Naive thymus-derived CD8-positive, alpha-beta T cell (primary cell): Measurements from ENCODE around the gene ACTG2. TPM values are rescaled to one million over a fixed set of nuclear protein-coding genes. Genes with fewer than 3 reads are reported as not detected.
"Not testable (repeated sequence)": the region's sequence is repeated elsewhere in the genome, so short reads cannot be mapped to it uniquely, and the experiment has no call there.

Experiments used
- ATAC-seq, 2 donors: fragments of 150-1000 bp; cut with Tn5 transposase in 1 of 2; sonication (Bioruptor Pico), chemical (Tn5 transposase) in 1 of 2; 1 replicate in 1 of 2; 2 replicates in 1 of 2; pipeline ENCODE4 v1.10.0; 2021; ENCODE audit warnings: mild to moderate bottlenecking in 2 of 2, moderate library complexity in 2 of 2
- POLR2A ChIA-PET: fragments of 350-600 bp; sonication (Branson Sonifier 250); formaldehyde crosslinking; loops from one replicate; lab custom pipeline; 2021; ENCODE audit warnings: antibody characterized with exemption; lab: Charles Lee
- DNase-seq, 10 donors: peaks; one replicate each; pipeline versions ENCODE4 v3.0.0 to v3.0.0-alpha.2; 2020 to 2022
- H3K27ac Mint-ChIP-seq, 10 donors: one replicate each; pipeline ENCODE4 v1.8.0; 2020 to 2022; ENCODE audit warnings: mild to moderate bottlenecking in 10 of 10, mixed read lengths in 10 of 10, moderate library complexity in 4 of 10, inconsistent platforms in 1 of 10
- H3K27me3 Mint-ChIP-seq, 5 donors: one replicate each; pipeline ENCODE4 v1.8.0; 2021 to 2022; ENCODE audit warnings: mixed read lengths in 5 of 5
- H3K36me3 Mint-ChIP-seq, 3 donors: one replicate each; pipeline ENCODE4 v1.8.0; 2020 to 2022; ENCODE audit warnings: mixed read lengths in 3 of 3, mild to moderate bottlenecking in 2 of 3, inconsistent platforms in 1 of 3
- H3K4me1 Mint-ChIP-seq, 4 donors: one replicate each; pipeline ENCODE4 v1.8.0; 2021 to 2022; ENCODE audit warnings: mixed read lengths in 4 of 4
- H3K4me3 Mint-ChIP-seq, 10 donors: one replicate each; pipeline ENCODE4 v1.8.0; 2020 to 2022; ENCODE audit warnings: mild to moderate bottlenecking in 10 of 10, mixed read lengths in 10 of 10, moderate library complexity in 6 of 10, inconsistent platforms in 1 of 10
- H3K9me3 Mint-ChIP-seq, 9 donors: one replicate each; pipeline ENCODE4 v1.8.0; 2020 to 2022; ENCODE audit warnings: mixed read lengths in 9 of 9, mild to moderate bottlenecking in 3 of 9, inconsistent platforms in 1 of 9, moderate library complexity in 1 of 9
- polyA plus RNA-seq, 3 donors: library from polyadenylated mRNA; unstranded; fragments of 300-500 nt; fragmentation: Illumina TruSeq; gene quantifications; one replicate each; pipeline ENCODE4 v1.2.3, GENCODE V29; 2021
- total RNA-seq, 8 experiments: library from RNA in 2 of 8; stranded (reverse) in 2 of 8; gene quantifications; one replicate each; pipeline ENCODE4 v1.2.3 and lab custom pipeline; 2021 to 2026

Gene ACTG2
- total and polyA plus RNA-seq, 5 experiments from 2014 or later = 0.13 TPM; not detected in 4

DNA sequence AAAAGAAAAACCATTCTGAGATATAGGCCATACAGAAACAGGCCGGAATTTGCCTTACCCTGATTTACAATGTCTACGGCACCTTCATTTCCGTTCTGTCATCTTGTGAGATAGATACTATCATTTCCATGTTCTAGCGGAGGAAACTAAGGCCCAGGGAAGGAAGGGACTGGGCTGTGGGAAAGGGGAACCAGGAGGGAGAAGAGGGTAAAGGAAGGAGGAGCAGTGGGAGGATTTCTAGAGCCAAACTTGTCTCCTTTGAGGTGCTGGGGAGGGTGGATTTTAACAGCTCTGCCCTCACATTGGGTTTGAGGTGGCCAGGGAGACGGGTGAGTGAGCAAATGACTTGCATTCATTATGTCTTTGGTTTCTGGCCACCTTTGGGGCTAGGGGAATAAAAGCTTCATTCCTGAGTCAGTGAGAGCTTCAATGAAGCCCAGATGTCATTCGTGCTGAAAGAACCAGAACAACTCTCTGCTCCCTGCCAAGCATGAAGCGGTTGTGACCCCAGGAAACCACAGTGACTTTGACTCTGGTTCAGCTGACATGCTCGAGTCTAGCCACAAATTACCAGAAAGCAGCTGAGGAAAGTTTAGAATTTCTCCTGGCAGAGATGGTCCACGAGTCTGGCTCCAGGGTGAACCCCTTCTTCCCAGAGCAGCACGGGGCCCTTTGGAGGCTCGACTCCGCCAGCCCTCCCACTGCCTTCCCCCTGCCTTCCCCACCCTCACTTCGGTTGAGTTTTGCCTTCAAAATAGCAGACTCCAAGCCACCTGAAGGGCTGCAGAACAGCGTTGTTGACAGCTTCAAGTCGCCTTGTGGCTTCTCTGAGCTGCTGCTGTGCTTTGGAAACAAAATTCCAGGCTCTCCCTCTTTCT lies 3.8 kb downstream of the ACTG2 start:
- POLR2A ChIA-PET = interaction anchor here (0.5 to 1.4 kb wide), 4 partner anchors 30 to 772 kb away, joined by 3 read pairs; partner anchors contain the start of genes DGUOK and TET3
- H3K4me3 Mint-ChIP-seq = peak overlapping the region; percentile 22 to 87 (median 80)
- H3K27me3 Mint-ChIP-seq = no peaks in the 10 kb centered on the region

GRCh38 chr2:73897240-73897583 lies 4.4 kb downstream of the ACTG2 start:
- peaks cover 21 to 47% (median 33%) of the 10 kb centered on the region in 4 donors for H3K4me1 Mint-ChIP-seq
- H3K27ac Mint-ChIP-seq = peak overlapping the region in 9 of 10 donors; percentile 31 to 96 (median 92)
- ATAC-seq = peak; percentile 14 to 37
- H3K27me3 Mint-ChIP-seq = no peaks in the 10 kb centered on the region
- DNase-seq = no peak
- peak overlapping the region in 8 of 10 donors; percentile 10 to 87 (median 82) for H3K4me3 Mint-ChIP-seq
- H3K9me3 Mint-ChIP-seq = no peaks in the 10 kb centered on the region
- H3K36me3 Mint-ChIP-seq = no peaks in the 10 kb centered on the region
- POLR2A ChIA-PET = interaction anchor here (1.1 to 1.4 kb wide), 3 partner anchors 30 to 251 kb away, joined by 3 read pairs; partner anchors contain the start of genes DGUOK and TET3

More for the DNA sequence above, 3.8 kb downstream of the ACTG2 start:
- peaks cover 21 to 41% (median 32%) of the 10 kb centered on the region in 4 donors for H3K4me1 Mint-ChIP-seq
- H3K36me3 Mint-ChIP-seq = no peaks in the 10 kb centered on the region
- H3K27ac Mint-ChIP-seq = peak overlapping the region; percentile 43 to 96 (median 91)
- DNase-seq (peak in 7 of 10 donors; percentile 12 to 69 (median 53)), ATAC-seq (peak; percentile 93 to 94)
- no peaks in the 10 kb centered on the region for H3K9me3 Mint-ChIP-seq

- H3K27ac Mint-ChIP-seq = peak overlapping the region in 4 of 10 donors; percentile 5 to 96 (median 60)
- no peaks in the 10 kb centered on the region for H3K9me3 Mint-ChIP-seq
- DNase-seq (no peak), ATAC-seq (no peak)
- POLR2A ChIA-PET = interaction anchor here (0.7 kb wide), 1 partner anchor 14 kb away, joined by 3 read pairs; no protein-coding TSS in a partner anchor
- peak overlapping the region in 2 of 10 donors; percentile 20 to 28 for H3K4me3 Mint-ChIP-seq
- H3K27me3 Mint-ChIP-seq = peaks cover 0 to 7% (median 5%) of the 10 kb centered on the region in 5 donors
- H3K36me3 Mint-ChIP-seq = no peaks in the 10 kb centered on the region
- peaks cover 21 to 53% (median 35%) of the 10 kb centered on the region in 4 donors for H3K4me1 Mint-ChIP-seq
Observed at GRCh38 chr2:73897934-73898333, 5.1 kb downstream of the ACTG2 start.

DNA sequence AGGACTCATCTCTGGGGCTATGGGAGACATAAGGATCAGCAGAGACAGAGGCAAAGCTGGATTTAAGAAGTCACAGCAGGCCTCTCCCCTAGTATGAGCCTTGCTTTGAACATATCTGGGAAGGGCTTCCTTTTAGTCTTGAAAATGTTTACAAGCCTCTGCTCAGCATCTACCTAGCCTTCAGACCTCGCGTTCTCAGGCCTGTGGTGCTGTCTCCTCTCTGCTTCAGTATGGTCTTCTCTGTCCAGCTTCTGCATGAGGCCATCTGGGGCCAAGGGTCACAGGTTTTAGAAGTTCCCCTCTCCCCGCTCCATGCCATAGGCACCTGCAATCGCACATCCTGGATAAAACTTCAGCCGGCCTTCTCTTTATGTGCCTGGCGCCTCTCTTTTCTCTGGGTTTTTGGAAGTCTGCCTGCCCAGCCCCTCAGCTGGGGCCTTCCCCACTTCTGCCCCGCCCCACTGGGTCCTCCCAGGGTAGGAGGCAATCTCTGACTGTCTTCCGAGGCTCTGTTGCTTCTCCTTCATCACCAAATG lies 7.1 kb downstream of the ACTG2 start:
- no peaks in the 10 kb centered on the region for H3K9me3 Mint-ChIP-seq
- POLR2A ChIA-PET = no interaction called here

DNA sequence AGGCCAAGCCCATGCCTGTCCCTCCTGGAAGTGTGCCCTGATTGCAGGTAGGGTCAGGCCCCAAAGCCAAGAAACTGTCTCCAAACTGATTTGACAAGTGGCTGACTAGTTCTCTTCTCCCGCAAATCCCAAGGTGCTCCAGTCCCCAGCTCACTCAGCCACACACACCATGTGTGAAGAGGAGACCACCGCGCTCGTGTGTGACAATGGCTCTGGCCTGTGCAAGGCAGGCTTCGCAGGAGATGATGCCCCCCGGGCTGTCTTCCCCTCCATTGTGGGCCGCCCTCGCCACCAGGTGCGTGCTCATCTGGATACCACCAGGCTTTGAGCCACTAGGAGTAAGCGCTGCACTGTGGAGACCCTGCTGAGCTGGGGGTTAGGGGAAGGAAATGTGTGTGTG lies 8.3 kb downstream of the ACTG2 start:
- DNase-seq = no peak
- no peak overlapping the region for H3K27ac Mint-ChIP-seq
- ATAC-seq = no peak
- POLR2A ChIA-PET = no interaction called here
- H3K4me1 Mint-ChIP-seq = peaks cover 18 to 32% (median 20%) of the 10 kb centered on the region in 4 donors
- peaks cover 0 to 10% (median 5%) of the 10 kb centered on the region in 5 donors for H3K27me3 Mint-ChIP-seq
- H3K9me3 Mint-ChIP-seq = no peaks in the 10 kb centered on the region
- H3K36me3 Mint-ChIP-seq = no peaks in the 10 kb centered on the region
- H3K4me3 Mint-ChIP-seq = no peak overlapping the region

More for the DNA sequence above, 7.1 kb downstream of the ACTG2 start:
- no peak for DNase-seq
- peaks cover 0 to 10% (median 5%) of the 10 kb centered on the region in 5 donors for H3K27me3 Mint-ChIP-seq
- H3K4me3 Mint-ChIP-seq = no peak overlapping the region
- peaks cover 21 to 39% (median 27%) of the 10 kb centered on the region in 4 donors for H3K4me1 Mint-ChIP-seq
- no peaks in the 10 kb centered on the region for H3K36me3 Mint-ChIP-seq
- H3K27ac Mint-ChIP-seq = no peak overlapping the region
- ATAC-seq = no peak

DNA sequence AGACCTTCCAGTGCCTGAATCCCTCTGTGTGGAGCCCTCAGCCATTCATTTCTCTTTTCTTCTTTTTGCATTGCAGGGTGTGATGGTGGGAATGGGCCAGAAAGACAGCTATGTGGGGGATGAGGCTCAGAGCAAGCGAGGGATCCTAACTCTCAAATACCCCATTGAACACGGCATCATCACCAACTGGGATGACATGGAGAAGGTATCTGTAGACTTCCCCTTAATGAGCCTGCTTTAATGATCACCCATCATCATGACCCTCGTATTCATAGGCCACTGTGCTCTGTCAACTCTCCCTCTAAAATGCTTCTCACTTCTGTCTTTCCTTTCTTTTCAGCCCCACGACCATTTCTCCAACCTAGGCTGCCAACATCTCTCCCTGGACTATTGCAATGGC lies 9.5 kb downstream of the ACTG2 start:
- POLR2A ChIA-PET = no interaction called here
- no peak for DNase-seq

DNA sequence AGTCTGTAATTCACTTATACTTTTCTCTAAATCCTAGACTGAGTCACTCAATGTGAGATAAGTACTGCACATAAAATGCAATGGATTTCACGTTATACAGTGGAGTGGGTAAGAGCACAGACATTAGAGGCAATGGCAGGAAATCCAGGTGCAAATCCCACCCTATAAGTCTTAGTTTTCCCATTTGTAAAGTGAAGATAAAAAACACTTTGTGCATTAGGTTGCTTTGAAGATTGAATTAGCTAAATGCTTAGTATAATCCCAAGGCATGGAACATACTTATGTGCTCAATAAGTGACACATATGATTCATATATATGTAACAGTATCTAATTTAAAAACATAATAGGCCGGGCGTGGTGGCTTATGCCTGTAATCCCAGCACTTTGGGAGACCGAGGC lies 10.5 kb downstream of the ACTG2 start:
- POLR2A ChIA-PET = no interaction called here
- Mint-ChIP-seq H3K27ac (no peak overlapping the region), H3K27me3 (peaks cover 0 to 10% (median 5%) of the 10 kb centered on the region in 5 donors)

More for the DNA sequence above, 9.5 kb downstream of the ACTG2 start:
- no peaks in the 10 kb centered on the region for H3K36me3 Mint-ChIP-seq
- peaks cover 0 to 10% (median 5%) of the 10 kb centered on the region in 5 donors for H3K27me3 Mint-ChIP-seq
- ATAC-seq = no peak
- peaks cover 7 to 21% (median 12%) of the 10 kb centered on the region in 4 donors for H3K4me1 Mint-ChIP-seq
- no peaks in the 10 kb centered on the region for H3K9me3 Mint-ChIP-seq
- H3K27ac Mint-ChIP-seq = no peak overlapping the region
- no peak overlapping the region for H3K4me3 Mint-ChIP-seq

DNA sequence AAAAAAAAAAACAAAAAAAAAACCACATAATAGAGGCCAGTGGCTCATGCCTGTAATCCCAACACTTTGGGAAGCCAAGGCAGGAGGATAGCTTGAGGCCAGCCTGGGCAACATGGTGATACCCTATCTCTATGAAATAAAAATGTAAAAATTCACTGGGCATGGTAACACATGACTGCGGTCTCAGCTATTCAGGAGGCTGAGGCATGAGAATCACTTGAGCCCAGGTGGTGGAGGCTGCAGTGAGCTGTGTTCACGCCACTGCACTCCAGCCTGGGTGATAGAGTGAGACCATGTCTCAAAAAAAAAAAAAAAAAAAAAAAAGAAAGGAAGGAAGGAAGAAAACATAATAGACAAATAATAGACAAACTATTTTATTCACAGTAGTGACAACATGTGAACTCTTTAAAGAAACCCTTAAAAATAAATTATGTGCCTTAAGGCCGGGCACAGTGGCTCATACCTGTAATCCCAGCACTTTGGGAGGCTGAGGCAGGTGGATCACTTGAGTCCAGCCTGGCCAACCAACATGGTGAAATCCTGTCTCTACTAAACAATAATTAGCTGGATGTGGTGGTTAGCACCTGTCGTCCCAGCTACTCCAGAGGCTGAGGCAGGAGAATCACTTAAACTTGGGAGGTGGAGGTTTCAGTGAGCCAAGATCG lies 11.3 kb downstream of the ACTG2 start:
- H3K4me1 Mint-ChIP-seq = peaks cover 2 to 21% (median 11%) of the 10 kb centered on the region in 4 donors
- not testable (repeated sequence) for H3K27me3 Mint-ChIP-seq, H3K4me3 Mint-ChIP-seq, H3K9me3 Mint-ChIP-seq, DNase-seq, H3K27ac Mint-ChIP-seq, ATAC-seq, H3K36me3 Mint-ChIP-seq
- POLR2A ChIA-PET = interaction anchor here (0.7 kb wide), 1 partner anchor 91 kb away, joined by 3 read pairs; no protein-coding TSS in a partner anchor

More for the DNA sequence above, 10.5 kb downstream of the ACTG2 start:
- H3K36me3 Mint-ChIP-seq = no peaks in the 10 kb centered on the region
- H3K9me3 Mint-ChIP-seq = no peaks in the 10 kb centered on the region
- DNase-seq = no peak
- peaks cover 2 to 20% (median 11%) of the 10 kb centered on the region in 4 donors for H3K4me1 Mint-ChIP-seq
- no peak for ATAC-seq
- H3K4me3 Mint-ChIP-seq = no peak overlapping the region

- DNase-seq = no peak
- H3K36me3 Mint-ChIP-seq = no peaks in the 10 kb centered on the region
- no peak overlapping the region for H3K4me3 Mint-ChIP-seq
- POLR2A ChIA-PET = no interaction called here
- H3K27me3 Mint-ChIP-seq = peaks cover 0 to 10% (median 5%) of the 10 kb centered on the region in 5 donors
- peaks cover 2 to 21% (median 11%) of the 10 kb centered on the region in 4 donors for H3K4me1 Mint-ChIP-seq
- H3K9me3 Mint-ChIP-seq = no peaks in the 10 kb centered on the region
- no peak overlapping the region for H3K27ac Mint-ChIP-seq
- no peak for ATAC-seq
Observed at GRCh38 chr2:73904952-73905351, 12.1 kb downstream of the ACTG2 start.

DNA sequence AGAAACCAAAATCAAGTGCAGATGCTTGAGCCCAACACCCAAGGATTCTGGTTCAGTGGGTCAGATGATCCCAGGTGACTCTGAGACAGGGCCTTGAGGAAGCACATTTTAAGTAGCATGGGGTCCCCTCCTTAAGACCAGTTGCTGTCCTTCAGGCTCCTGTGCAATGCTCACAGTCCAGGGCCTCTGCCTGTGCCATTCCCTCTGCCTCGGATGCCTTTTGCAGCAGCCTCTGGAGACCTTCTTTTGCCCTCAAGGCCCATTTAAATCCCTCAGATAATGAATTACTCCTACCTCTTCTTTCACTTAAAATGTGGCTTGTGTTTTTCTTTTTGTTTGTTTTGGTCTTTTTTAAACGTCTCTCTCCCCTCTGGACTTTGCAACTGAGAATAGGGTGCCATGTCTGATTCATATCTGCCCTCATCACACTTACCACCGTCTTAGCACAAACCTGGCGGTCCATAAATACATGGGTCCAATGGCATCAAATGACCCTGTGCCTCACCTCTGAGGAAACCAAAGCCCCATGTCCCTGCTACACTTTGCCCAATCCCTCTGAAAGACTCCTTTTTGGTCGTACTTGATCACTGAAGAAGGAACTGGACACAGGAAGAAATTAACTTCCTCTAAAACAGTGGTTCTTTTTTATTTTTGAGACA lies 14.2 kb downstream of the ACTG2 start:
- no peak for ATAC-seq
- Mint-ChIP-seq H3K4me1 (peaks cover 2 to 14% (median 8%) of the 10 kb centered on the region in 4 donors), H3K9me3 (no peaks in the 10 kb centered on the region), H3K27ac (peak overlapping the region in 1 of 10 donors; percentile 34), H3K4me3 (no peak overlapping the region), H3K27me3 (peaks cover 0 to 10% (median 5%) of the 10 kb centered on the region in 5 donors), H3K36me3 (no peaks in the 10 kb centered on the region)
- POLR2A ChIA-PET = interaction anchor here (1.5 kb wide), 1 partner anchor 271 kb away, joined by 3 read pairs; no protein-coding TSS in a partner anchor
- DNase-seq = no peak

GRCh38 chr2:73907840-73908452 lies 15.1 kb downstream of the ACTG2 start:
- H3K27ac Mint-ChIP-seq = peak overlapping the region in 4 of 10 donors; percentile 58 to 91 (median 60)
- no peak overlapping the region for H3K4me3 Mint-ChIP-seq
- ATAC-seq (peak; percentile 99), DNase-seq (peak; percentile 23 to 80 (median 50))
- POLR2A ChIA-PET = interaction anchor here (0.7 to 1.5 kb wide), 3 partner anchors 78 to 270 kb away, joined by 3 to 5 read pairs (median 3); no protein-coding TSS in a partner anchor
- H3K4me1 Mint-ChIP-seq = peaks cover 2 to 6% (median 5%) of the 10 kb centered on the region in 4 donors
- no peaks in the 10 kb centered on the region for H3K9me3 Mint-ChIP-seq
- no peaks in the 10 kb centered on the region for H3K36me3 Mint-ChIP-seq
- H3K27me3 Mint-ChIP-seq = peaks cover 0 to 3% (median 0%) of the 10 kb centered on the region in 5 donors
